ENCODE results near the gene FTCD. TPM values are rescaled to one million over a fixed set of nuclear protein-coding genes. Genes with fewer than 3 reads are reported as not detected.

Gene FTCD
- total RNA-seq, 1 donor from 2014 or later = 0.69 TPM

DNA sequence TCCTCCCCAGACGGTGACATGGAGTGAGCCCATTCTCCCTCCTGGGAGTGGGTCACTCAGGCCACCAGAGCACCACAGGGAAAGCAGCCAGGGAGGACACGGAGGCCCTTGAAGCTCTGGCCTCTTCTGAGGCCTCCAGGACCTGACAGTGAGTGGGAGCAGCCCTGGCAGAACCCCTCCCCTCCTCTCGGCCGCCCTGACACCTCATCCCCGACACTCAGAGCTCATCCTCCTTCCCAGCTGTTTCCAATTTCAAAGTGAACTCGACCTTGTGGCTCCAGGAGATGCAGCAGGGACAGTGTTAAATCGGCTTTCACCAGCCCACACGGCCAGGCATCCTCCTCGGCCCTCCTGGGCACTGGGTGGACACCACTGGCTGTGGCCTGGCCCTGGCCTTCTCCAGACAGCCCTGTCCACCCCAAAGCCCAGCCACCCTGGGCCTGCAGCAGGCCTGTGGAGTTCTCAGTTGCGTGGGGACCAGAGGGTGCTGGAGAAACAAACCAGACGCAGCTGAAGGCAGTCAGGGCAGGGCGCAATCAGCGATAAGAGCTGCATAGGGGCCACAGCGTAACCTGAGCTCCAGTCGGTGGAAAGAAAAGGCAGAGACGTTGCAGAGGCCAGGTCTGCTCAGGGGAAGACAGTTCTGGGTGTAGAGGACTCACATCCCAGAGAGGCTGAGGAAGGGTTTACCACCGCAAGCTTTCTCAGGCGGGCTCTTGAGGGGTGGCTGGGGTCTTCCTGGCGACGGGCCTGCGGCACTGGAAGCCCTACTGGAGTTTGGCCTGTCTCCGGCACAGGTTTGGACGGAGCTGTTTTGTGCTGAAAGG is 27.1 kb downstream of the FTCD start:
- DNase-seq = no peak

DNA sequence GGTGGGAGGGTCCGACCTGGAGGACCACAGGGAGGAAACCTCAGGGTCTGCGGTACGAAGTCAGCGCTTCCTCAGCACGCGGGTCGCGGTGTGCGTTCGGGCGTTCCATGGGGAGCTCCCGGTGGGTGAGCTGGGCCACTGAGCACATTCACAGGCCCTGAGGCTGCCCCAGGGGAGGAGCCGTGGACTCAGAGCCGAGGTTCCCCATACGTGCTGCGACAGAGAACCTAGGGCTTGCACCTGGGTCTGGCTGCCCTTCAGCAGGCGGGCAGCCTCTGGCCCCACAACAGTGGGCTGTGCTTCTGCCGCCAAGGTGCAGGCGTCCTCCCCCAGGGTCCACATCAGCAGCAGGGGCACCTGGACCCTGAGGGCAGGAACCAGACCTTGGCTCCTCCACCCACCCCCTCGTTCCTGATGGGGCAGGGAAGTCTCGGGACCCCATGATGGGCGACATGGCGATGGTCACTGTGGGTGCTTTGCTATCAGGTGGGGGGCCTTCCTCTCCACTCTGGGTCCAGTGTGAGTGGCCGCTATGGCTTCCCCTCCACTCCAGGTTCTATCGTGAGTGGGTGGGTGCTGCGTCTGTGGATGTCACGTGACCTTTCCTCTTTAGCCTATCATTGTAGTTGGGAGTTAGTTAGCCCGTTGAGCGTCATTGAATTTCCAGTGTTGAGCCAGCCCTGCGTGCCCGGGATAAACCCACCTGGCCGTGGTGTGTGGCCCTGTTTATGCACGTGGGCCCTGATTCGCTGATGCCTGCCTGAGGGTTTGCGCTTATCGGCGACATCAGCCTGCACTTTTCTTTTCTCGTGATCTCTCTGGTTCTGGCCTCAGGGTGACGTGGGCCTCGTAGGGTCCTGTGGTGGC is 27.9 kb downstream of the FTCD start:
- intact Hi-C loops (cut with micrococcal nuclease) = no loop called here
- no peaks in the 10 kb centered on the region for H3K4me1 Mint-ChIP-seq
- no peaks in the 10 kb centered on the region for H3K36me3 Mint-ChIP-seq (ENCODE audit: low read depth)
- H3K27ac Mint-ChIP-seq = no peak overlapping the region
- H3K4me3 Mint-ChIP-seq = no peak overlapping the region
- no peak for DNase-seq
- no peaks in the 10 kb centered on the region for H3K9me3 Mint-ChIP-seq
- no peak for ATAC-seq (ENCODE audit: low read depth)
- ChIA-PET CTCF (no interaction called here), POLR2A (no interaction called here)
- TF ChIP-seq, protein P1, sequence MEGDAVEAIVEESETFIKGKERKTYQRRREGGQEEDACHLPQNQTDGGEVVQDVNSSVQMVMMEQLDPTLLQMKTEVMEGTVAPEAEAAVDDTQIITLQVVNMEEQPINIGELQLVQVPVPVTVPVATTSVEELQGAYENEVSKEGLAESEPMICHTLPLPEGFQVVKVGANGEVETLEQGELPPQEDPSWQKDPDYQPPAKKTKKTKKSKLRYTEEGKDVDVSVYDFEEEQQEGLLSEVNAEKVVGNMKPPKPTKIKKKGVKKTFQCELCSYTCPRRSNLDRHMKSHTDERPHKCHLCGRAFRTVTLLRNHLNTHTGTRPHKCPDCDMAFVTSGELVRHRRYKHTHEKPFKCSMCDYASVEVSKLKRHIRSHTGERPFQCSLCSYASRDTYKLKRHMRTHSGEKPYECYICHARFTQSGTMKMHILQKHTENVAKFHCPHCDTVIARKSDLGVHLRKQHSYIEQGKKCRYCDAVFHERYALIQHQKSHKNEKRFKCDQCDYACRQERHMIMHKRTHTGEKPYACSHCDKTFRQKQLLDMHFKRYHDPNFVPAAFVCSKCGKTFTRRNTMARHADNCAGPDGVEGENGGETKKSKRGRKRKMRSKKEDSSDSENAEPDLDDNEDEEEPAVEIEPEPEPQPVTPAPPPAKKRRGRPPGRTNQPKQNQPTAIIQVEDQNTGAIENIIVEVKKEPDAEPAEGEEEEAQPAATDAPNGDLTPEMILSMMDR (IDR thresholded peaks at IDR 0.05) = no peak
- no peaks in the 10 kb centered on the region for H3K27me3 Mint-ChIP-seq

More for the DNA sequence above, 27.1 kb downstream of the FTCD start:
- TF ChIP-seq, protein P1 (IDR thresholded peaks at IDR 0.05) = no peak
- no peak overlapping the region for H3K27ac Mint-ChIP-seq
- ChIA-PET CTCF (no interaction called here), POLR2A (no interaction called here)
- H3K4me1 Mint-ChIP-seq = no peaks in the 10 kb centered on the region
- H3K27me3 Mint-ChIP-seq = no peaks in the 10 kb centered on the region
- no peaks in the 10 kb centered on the region for H3K9me3 Mint-ChIP-seq
- no peak for ATAC-seq (ENCODE audit: low read depth)
- intact Hi-C loops (cut with micrococcal nuclease) = no loop called here
- H3K4me3 Mint-ChIP-seq = no peak overlapping the region
- H3K36me3 Mint-ChIP-seq (ENCODE audit: low read depth) = no peaks in the 10 kb centered on the region

DNA sequence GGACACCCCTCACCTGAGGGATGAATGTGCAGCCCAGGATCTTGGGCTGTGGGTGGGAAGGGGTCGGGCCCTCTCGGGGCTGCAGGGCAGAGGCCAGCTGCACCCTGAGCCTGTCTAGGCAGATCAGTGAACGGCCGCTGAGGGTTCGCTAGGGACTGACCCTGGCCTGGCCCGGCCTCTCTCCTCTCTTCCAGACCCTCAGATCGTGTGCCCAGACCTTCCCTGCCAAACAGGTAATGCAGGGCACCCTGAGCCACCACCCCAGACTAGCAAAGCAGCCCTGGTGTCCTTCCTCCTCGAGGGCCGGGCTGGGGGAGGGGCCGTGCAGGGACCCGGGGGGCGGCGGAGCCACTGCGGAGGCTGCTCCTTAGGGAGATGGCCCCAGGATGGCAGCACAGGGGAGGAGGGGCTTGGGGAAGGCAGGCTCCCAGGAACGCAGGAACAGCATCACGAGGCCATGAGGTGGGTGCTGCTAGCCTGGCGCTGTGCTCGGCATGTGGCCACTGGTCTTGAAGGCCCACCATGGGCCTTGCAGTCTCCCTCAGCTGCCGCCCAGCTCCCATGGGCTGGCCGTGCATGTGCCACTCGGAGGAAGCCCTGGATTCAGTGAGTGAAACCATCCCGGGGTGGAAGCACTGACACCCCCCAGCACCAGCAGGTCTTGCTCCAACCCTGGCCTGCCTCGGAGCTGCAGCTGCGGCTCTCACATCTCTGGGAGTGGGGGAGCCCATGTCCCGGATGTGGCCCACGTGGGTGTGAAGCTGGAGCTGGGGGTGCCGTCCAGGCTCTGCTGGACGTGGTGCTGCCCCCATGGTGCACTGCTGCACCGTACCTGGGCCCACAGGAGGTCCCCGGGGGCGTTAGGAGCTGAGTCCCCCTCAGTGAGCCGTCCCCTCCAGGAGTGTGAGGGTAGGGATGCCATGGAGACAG is 28.8 kb downstream of the FTCD start:
- POLR2A ChIA-PET = no interaction called here
- H3K4me3 Mint-ChIP-seq = no peak overlapping the region
- no peak overlapping the region for H3K27ac Mint-ChIP-seq
- no peaks in the 10 kb centered on the region for H3K9me3 Mint-ChIP-seq
- CTCF ChIA-PET = no interaction called here
- DNase-seq (no peak), ATAC-seq (ENCODE audit: low read depth) (no peak)
- intact Hi-C loops (cut with micrococcal nuclease) = no loop called here
- no peaks in the 10 kb centered on the region for H3K27me3 Mint-ChIP-seq
- no peaks in the 10 kb centered on the region for H3K4me1 Mint-ChIP-seq
- TF ChIP-seq, protein P1 (IDR thresholded peaks at IDR 0.05) = no peak
- H3K36me3 Mint-ChIP-seq (ENCODE audit: low read depth) = no peaks in the 10 kb centered on the region

DNA sequence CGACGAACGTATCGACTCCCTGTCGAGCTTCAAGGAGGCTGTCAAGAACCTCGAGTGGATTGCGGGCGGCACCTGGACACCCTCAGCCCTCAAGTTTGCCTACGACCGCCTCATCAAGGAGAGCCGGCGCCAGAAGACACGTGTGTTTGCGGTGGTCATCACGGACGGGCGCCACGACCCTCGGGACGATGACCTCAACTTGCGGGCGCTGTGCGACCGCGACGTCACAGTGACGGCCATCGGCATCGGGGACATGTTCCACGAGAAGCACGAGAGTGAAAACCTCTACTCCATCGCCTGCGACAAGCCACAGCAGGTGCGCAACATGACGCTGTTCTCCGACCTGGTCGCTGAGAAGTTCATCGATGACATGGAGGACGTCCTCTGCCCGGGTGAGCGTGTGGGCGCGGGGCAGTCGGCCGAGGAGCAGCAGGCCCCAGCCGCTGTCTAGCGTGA is 29.5 kb downstream of the FTCD start:
- POLR2A ChIA-PET = no interaction called here
- intact Hi-C loops (cut with micrococcal nuclease) = no loop called here
- no peak overlapping the region for H3K4me3 Mint-ChIP-seq
- H3K9me3 Mint-ChIP-seq = no peaks in the 10 kb centered on the region
- TF ChIP-seq, protein P1 (IDR thresholded peaks at IDR 0.05) = no peak
- CTCF ChIA-PET = no interaction called here
- H3K4me1 Mint-ChIP-seq = no peaks in the 10 kb centered on the region
- H3K36me3 Mint-ChIP-seq (ENCODE audit: low read depth) = no peaks in the 10 kb centered on the region
- ATAC-seq (ENCODE audit: low read depth) (no peak), DNase-seq (no peak)
- no peaks in the 10 kb centered on the region for H3K27me3 Mint-ChIP-seq
- H3K27ac Mint-ChIP-seq = no peak overlapping the region

Measured in activated B cell treated with CpG ODN at 0.5 μM for 24 hours (primary cell).